HepG2 (cell line): Measurements from ENCODE around the gene KCND1. TPM values are rescaled to one million over a fixed set of nuclear protein-coding genes. Genes with fewer than 3 reads are reported as not detected.

Source experiments
- ATF7 ChIP-seq, 2 experiments: fragments of 450-650 bp in 1 of 2; sonication (generic) in 1 of 2; formaldehyde crosslinking in 1 of 2; IDR thresholded peaks; 2 replicates each; pipeline versions ENCODE4 v1.4.0 to v1.6.1; 2016 to 2020; ENCODE audit warnings: antibody characterized with exemption in 1 of 2, mild to moderate bottlenecking in 1 of 2, missing genetic modification reagents in 1 of 2
- CEBPG ChIP-seq: IDR thresholded peaks from 2 replicates; pipeline ENCODE4 v1.6.1; 2016
- FOXK2 ChIP-seq: fragments of 450-650 bp; IDR thresholded peaks from 2 replicates; pipeline ENCODE4 v1.6.1; 2016
- GABPA ChIP-seq, 2 experiments: IDR thresholded peaks; 2 replicates each; pipeline ENCODE4 v1.6.1; 2011 to 2016; ENCODE audit warnings: low read depth in 2 of 2, low read length in 1 of 2, missing biosample characterization in 1 of 2, missing genetic modification characterization in 1 of 2
- MED13 ChIP-seq: sonication (generic); formaldehyde crosslinking; IDR thresholded peaks from 2 replicates; pipeline ENCODE4 v1.5.0; 2020; ENCODE audit warnings: missing genetic modification reagents
- NONO ChIP-seq, 2 experiments: fragments of 450-650 bp in 1 of 2; sonication (generic) in 1 of 2; formaldehyde crosslinking in 1 of 2; IDR thresholded peaks in 1 of 2; conservative IDR thresholded peaks in 1 of 2; 2 replicates each; pipeline versions ENCODE4 v1.6.1 to v1.8.0; 2017 to 2022; ENCODE audit warnings: mild to moderate bottlenecking in 1 of 2, missing genetic modification reagents in 1 of 2, moderate library complexity in 1 of 2
- PHF8 ChIP-seq: sonication (generic); formaldehyde crosslinking; IDR thresholded peaks from 2 replicates; pipeline ENCODE4 v1.5.0; 2020; ENCODE audit warnings: missing genetic modification reagents
- PPARG ChIP-seq: conservative IDR thresholded peaks from 2 replicates; pipeline ENCODE4 v1.6.1; 2016; ENCODE audit warnings: missing biosample characterization, missing genetic modification reagents
- SALL1 ChIP-seq: sonication (generic); formaldehyde crosslinking; IDR thresholded peaks from 2 replicates; pipeline ENCODE4 v1.8.0; 2022; ENCODE audit warnings: mild to moderate bottlenecking, missing genetic modification reagents
- SAP130 ChIP-seq: IDR thresholded peaks from 2 replicates; pipeline ENCODE4 v1.6.1; 2016; ENCODE audit warnings: low read depth
- TAF1 ChIP-seq: sonication (generic); formaldehyde crosslinking; IDR thresholded peaks from 2 replicates; pipeline ENCODE4 v1.4.0; 2020; ENCODE audit warnings: missing genetic modification reagents
- YEATS4 ChIP-seq: sonication (generic); formaldehyde crosslinking; IDR thresholded peaks from 2 replicates; pipeline ENCODE4 v1.4.0; 2020; ENCODE audit warnings: missing genetic modification reagents, borderline replicate concordance
- ZNF263 ChIP-seq: sonication (generic); formaldehyde crosslinking; IDR thresholded peaks from 2 replicates; pipeline ENCODE4 v1.4.0; 2020; ENCODE audit warnings: missing genetic modification reagents
- ZNF282 ChIP-seq: fragments of 450-650 bp; IDR thresholded peaks from 2 replicates; pipeline ENCODE4 v1.6.1; 2018; ENCODE audit not compliant: partially characterized antibody
- ZNF605 ChIP-seq: sonication (generic); formaldehyde crosslinking; IDR thresholded peaks from 2 replicates; pipeline ENCODE4 v1.8.0; 2022; ENCODE audit warnings: mild to moderate bottlenecking, missing genetic modification reagents
- ZNF619 ChIP-seq: sonication (generic); formaldehyde crosslinking; IDR thresholded peaks from 2 replicates; pipeline ENCODE4 v1.4.0; 2020; ENCODE audit warnings: mild to moderate bottlenecking, missing genetic modification reagents
- polyA plus RNA-seq, 8 experiments: library from polyadenylated mRNA; depleted of rRNA in 3 of 8; stranded (reverse) in 7 of 8; unstranded in 1 of 8; fragments of >200 nt; fragmentation: Illumina TruSeq in 4 of 8; extraction: Trizol in 4 of 8; gene quantifications; 2 replicates each; pipeline versions ENCODE4 v1.2.1 to v1.2.3, GENCODE V29; 2011 to 2016; ENCODE audit warnings: low read depth in 4 of 8, missing spikeins in 1 of 8, mixed read lengths in 1 of 8; ENCODE audit not compliant: insufficient read depth in 1 of 8
- total RNA-seq, 5 experiments: library from RNA; depleted of rRNA; stranded (reverse); fragments of >200 nt; fragmentation: Illumina TruSeq; extraction: Trizol; gene quantifications; 2 replicates each; pipeline ENCODE4 v1.2.3, GENCODE V29; 2016; ENCODE audit warnings: low read depth in 1 of 5
- TF ChIP-seq, protein P1 (sequence below): sonication (generic); formaldehyde crosslinking; IDR thresholded peaks from 2 replicates; pipeline ENCODE4 v1.4.0; 2020; ENCODE audit warnings: missing genetic modification reagents, mild to moderate bottlenecking, borderline replicate concordance
- TF ChIP-seq, protein P2 (sequence below): sonication (generic); formaldehyde crosslinking; IDR thresholded peaks from 2 replicates; pipeline ENCODE4 v1.5.1; 2020; ENCODE audit warnings: mild to moderate bottlenecking, moderate library complexity, missing genetic modification reagents
- TF ChIP-seq, protein P3 (sequence below): sonication (generic); formaldehyde crosslinking; IDR thresholded peaks from 2 replicates; pipeline ENCODE4 v1.4.0; 2020; ENCODE audit warnings: mild to moderate bottlenecking, missing genetic modification reagents
- TF ChIP-seq, protein P4 (sequence below): sonication (generic); formaldehyde crosslinking; IDR thresholded peaks from 2 replicates; pipeline ENCODE4 v1.8.0; 2022; ENCODE audit warnings: low read depth, missing genetic modification reagents

KCND1 gene
- total and polyA plus RNA-seq, 2 of the 13 experiments (the other 11 are each of a cell fraction or from before 2014, with no cell fraction given) = 0.07 to 0.30 TPM

DNA sequence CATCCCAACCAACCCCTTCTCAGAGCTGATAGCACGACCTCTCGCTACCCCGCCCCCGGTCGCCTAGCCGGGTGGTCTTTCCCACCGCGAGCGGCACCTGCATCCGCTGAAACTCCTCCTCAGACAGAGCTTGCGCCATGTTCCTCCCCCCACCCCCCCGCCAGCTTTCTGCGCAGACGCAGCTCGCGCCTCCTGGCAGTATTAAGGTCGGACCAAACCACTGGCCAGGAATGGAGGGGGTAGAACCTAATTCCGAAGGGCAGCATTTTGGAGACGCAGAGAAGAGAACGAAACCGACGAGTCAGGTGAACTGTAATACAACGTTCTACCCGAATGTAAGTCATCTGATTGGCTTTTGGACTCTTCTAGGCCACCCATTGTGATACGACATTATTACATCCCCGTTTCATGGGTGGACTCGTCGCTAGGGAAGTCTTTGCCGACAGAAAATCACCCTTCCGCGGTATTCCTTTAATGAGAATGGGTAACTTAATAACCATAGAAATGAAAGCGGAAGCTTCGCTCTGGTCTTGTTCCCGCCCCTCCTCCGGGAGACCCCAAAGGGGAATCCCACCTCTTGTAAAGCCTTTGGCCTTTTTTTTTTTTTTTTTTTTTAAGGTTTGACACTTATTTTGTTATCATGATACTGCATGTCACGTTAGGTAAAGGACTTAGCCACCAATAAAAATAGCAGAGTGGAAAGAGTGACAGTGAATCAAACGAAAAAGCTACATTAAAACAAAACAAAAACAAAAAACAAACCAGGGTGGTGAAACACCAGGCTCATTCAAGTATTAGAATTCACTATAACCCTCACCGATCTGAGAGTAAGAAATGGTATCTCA is 30.7 kb upstream of the KCND1 start, which contains the start of gene GRIPAP1 (continued):
- no peak for TF ChIP-seq NONO (IDR thresholded peaks at IDR 0.05)
- peak; percentile 50; the same call in 1 of the 2 replicates for TF ChIP-seq NONO (CRISPR knock-in tag; conservative IDR thresholded peaks at IDR 0.05)
- TF ChIP-seq ZNF605 (CRISPR knock-in tag) = 0 out of 2 replicates have a peak, but pooled peaks have one; percentile 22
- TF ChIP-seq, protein P1, sequence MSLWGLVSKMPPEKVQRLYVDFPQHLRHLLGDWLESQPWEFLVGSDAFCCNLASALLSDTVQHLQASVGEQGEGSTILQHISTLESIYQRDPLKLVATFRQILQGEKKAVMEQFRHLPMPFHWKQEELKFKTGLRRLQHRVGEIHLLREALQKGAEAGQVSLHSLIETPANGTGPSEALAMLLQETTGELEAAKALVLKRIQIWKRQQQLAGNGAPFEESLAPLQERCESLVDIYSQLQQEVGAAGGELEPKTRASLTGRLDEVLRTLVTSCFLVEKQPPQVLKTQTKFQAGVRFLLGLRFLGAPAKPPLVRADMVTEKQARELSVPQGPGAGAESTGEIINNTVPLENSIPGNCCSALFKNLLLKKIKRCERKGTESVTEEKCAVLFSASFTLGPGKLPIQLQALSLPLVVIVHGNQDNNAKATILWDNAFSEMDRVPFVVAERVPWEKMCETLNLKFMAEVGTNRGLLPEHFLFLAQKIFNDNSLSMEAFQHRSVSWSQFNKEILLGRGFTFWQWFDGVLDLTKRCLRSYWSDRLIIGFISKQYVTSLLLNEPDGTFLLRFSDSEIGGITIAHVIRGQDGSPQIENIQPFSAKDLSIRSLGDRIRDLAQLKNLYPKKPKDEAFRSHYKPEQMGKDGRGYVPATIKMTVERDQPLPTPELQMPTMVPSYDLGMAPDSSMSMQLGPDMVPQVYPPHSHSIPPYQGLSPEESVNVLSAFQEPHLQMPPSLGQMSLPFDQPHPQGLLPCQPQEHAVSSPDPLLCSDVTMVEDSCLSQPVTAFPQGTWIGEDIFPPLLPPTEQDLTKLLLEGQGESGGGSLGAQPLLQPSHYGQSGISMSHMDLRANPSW (CRISPR knock-in tag) = peak; percentile 64; the same call in 1 of the 2 replicates
- TF ChIP-seq YEATS4 (CRISPR knock-in tag) = peak; percentile 52; the same call in 1 of the 2 replicates
- TF ChIP-seq, protein P2, sequence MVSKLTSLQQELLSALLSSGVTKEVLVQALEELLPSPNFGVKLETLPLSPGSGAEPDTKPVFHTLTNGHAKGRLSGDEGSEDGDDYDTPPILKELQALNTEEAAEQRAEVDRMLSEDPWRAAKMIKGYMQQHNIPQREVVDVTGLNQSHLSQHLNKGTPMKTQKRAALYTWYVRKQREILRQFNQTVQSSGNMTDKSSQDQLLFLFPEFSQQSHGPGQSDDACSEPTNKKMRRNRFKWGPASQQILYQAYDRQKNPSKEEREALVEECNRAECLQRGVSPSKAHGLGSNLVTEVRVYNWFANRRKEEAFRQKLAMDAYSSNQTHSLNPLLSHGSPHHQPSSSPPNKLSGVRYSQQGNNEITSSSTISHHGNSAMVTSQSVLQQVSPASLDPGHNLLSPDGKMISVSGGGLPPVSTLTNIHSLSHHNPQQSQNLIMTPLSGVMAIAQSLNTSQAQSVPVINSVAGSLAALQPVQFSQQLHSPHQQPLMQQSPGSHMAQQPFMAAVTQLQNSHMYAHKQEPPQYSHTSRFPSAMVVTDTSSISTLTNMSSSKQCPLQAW (CRISPR knock-in tag) = peak; percentile 66; the same call in 1 of the 2 replicates
- no peak for TF ChIP-seq PPARG (CRISPR knock-in tag)
- peak; percentile 95 for TF ChIP-seq TAF1 (CRISPR knock-in tag)
- TF ChIP-seq, protein P3, sequence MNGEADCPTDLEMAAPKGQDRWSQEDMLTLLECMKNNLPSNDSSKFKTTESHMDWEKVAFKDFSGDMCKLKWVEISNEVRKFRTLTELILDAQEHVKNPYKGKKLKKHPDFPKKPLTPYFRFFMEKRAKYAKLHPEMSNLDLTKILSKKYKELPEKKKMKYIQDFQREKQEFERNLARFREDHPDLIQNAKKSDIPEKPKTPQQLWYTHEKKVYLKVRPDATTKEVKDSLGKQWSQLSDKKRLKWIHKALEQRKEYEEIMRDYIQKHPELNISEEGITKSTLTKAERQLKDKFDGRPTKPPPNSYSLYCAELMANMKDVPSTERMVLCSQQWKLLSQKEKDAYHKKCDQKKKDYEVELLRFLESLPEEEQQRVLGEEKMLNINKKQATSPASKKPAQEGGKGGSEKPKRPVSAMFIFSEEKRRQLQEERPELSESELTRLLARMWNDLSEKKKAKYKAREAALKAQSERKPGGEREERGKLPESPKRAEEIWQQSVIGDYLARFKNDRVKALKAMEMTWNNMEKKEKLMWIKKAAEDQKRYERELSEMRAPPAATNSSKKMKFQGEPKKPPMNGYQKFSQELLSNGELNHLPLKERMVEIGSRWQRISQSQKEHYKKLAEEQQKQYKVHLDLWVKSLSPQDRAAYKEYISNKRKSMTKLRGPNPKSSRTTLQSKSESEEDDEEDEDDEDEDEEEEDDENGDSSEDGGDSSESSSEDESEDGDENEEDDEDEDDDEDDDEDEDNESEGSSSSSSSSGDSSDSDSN (CRISPR knock-in tag) = peak; percentile 37; the same call in 1 of the 2 replicates
- peak; percentile 11; the same call in 1 of the 2 replicates for TF ChIP-seq CEBPG (CRISPR knock-in tag)
- 0 out of 2 replicates have a peak, but pooled peaks have one; percentile 39 for TF ChIP-seq ZNF263 (CRISPR knock-in tag)
- peak; percentile 61 for TF ChIP-seq PHF8 (CRISPR knock-in tag)
- TF ChIP-seq FOXK2 = peak; percentile 94
- TF ChIP-seq, protein P4, sequence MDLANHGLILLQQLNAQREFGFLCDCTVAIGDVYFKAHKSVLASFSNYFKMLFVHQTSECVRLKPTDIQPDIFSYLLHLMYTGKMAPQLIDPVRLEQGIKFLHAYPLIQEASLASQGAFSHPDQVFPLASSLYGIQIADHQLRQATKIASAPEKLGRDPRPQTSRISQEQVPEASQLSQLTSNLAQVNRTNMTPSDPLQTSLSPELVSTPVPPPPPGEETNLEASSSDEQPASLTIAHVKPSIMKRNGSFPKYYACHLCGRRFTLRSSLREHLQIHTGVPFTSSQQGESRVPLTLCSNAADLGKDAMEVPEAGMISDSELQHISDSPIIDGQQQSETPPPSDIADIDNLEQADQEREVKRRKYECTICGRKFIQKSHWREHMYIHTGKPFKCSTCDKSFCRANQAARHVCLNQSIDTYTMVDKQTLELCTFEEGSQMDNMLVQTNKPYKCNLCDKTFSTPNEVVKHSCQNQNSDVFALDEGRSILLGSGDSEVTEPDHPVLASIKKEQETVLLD (CRISPR knock-in tag) = no peak
- no peak for TF ChIP-seq GABPA (IDR thresholded peaks at IDR 0.05; ENCODE audit: low read depth, low read length)
- TF ChIP-seq GABPA (CRISPR knock-in tag; IDR thresholded peaks at IDR 0.05; ENCODE audit: low read depth) = peak; percentile 46; the same call in 1 of the 2 replicates
- 0 out of 2 replicates have a peak, but pooled peaks have one; percentile 28 for TF ChIP-seq ZNF619 (CRISPR knock-in tag)
- no peak for TF ChIP-seq ZNF282
- no peak for TF ChIP-seq MED13 (CRISPR knock-in tag)
- peak; percentile 58 for TF ChIP-seq ATF7 (IDR thresholded peaks at IDR 0.05)
- TF ChIP-seq ATF7 (CRISPR knock-in tag; IDR thresholded peaks at IDR 0.05) = no peak
- TF ChIP-seq SAP130 (CRISPR knock-in tag) = peak; percentile 57
- peak; percentile 45 for TF ChIP-seq SALL1
